A673 (cell line): ENCODE results near the gene ATP6V1F. TPM values are rescaled to one million over a fixed set of nuclear protein-coding genes. Genes with fewer than 3 reads are reported as not detected.

Experiments used
- BruUV-seq: library from RNA; stranded (reverse); fragments of 400-500 nt; replicated peaks from 2 replicates; lab custom pipeline; 2021; lab: Mats Ljungman, UMichigan
- CTCF ChIA-PET: fragments of 300-600 bp; sonication (Branson Sonifier 250); formaldehyde crosslinking; loops from one replicate; lab custom pipeline; 2022; ENCODE audit warnings: antibody characterized with exemption; lab: Charles Lee
- POLR2A ChIA-PET: fragments of 300-600 bp; sonication (Branson Sonifier 250); formaldehyde crosslinking; loops from one replicate; lab custom pipeline; 2022; ENCODE audit warnings: antibody characterized with exemption; ENCODE audit not compliant: low non-redundant PET; lab: Charles Lee
- DNase-seq: peaks from one replicate; pipeline ENCODE4 v3.0.0-alpha.2; 2015; ENCODE audit warnings: low spot score
- H3K27ac ChIP-seq: fragments of 200-600 bp; sonication (generic); 2 replicates; pipeline ENCODE4 v1.5.1; 2016; ENCODE audit warnings: mixed run types, low read depth, mild to moderate bottlenecking, mixed read lengths, antibody characterized with exemption, low read length; ENCODE audit not compliant: poor library complexity, severe bottlenecking
- H3K27me3 ChIP-seq: fragments of 200-600 bp; sonication (generic); replicated peaks from 2 replicates; pipeline ENCODE4 v1.6.1; 2017; ENCODE audit warnings: mixed run types, low read depth, mild to moderate bottlenecking, mixed read lengths, antibody characterized with exemption, low read length; ENCODE audit not compliant: insufficient read depth, poor library complexity
- H3K36me3 ChIP-seq: fragments of 200-600 bp; sonication (generic); 2 replicates; pipeline ENCODE4 v1.6.1; 2016; ENCODE audit warnings: mixed run types, mild to moderate bottlenecking, mixed read lengths, antibody characterized with exemption, low read length; ENCODE audit not compliant: insufficient read depth, poor library complexity, severe bottlenecking
- H3K4me1 ChIP-seq: fragments of 200-600 bp; sonication (generic); 2 replicates; pipeline ENCODE4 v1.6.1; 2017; ENCODE audit warnings: mixed run types, mild to moderate bottlenecking, mixed read lengths, antibody characterized with exemption, low read length; ENCODE audit not compliant: insufficient read depth, poor library complexity, severe bottlenecking
- H3K4me3 ChIP-seq: fragments of 200-600 bp; sonication (generic); 2 replicates; pipeline ENCODE4 v1.5.1; 2016; ENCODE audit warnings: low read depth, mixed run types, mild to moderate bottlenecking, mixed read lengths, low read length; ENCODE audit not compliant: poor library complexity, severe bottlenecking
- H3K9me3 ChIP-seq: fragments of 200-600 bp; sonication (generic); 2 replicates; pipeline ENCODE4 v1.6.1; 2016; ENCODE audit warnings: mixed run types, low read depth, mild to moderate bottlenecking, mixed read lengths, antibody characterized with exemption, low read length; ENCODE audit not compliant: poor library complexity, severe bottlenecking
- CTCF ChIP-seq: fragments of 300-800, 200-600 bp; sonication (generic); conservative IDR thresholded peaks from 2 replicates; pipeline ENCODE4 v1.5.1; 2017; ENCODE audit warnings: low read depth, mild to moderate bottlenecking, antibody characterized with exemption, low read length, moderate library complexity, mixed read lengths
- EZH2 ChIP-seq: fragments of 200-600 bp; sonication (generic); IDR thresholded peaks from 2 replicates; pipeline ENCODE4 v1.6.1; 2017; ENCODE audit warnings: borderline replicate concordance, low read depth, mild to moderate bottlenecking, mixed read lengths, antibody characterized with exemption, low read length; ENCODE audit not compliant: poor library complexity, severe bottlenecking
- intact Hi-C: fragments of 100-400 bp; cut with micrococcal nuclease; formaldehyde crosslinking; loops from one replicate; pipeline ENCODE4 v1.10.0; 2022; ENCODE audit not compliant: unreplicated experiment
- total RNA-seq: library from RNA; stranded (reverse); gene quantifications from 2 replicates; pipeline ENCODE4 v1.2.3, GENCODE V29; 2021

Gene ATP6V1F
- total RNA-seq, 1 experiment from 2014 or later: 148 TPM

GRCh38 chr7:128867842-128868623, 5.4 kb downstream of the ATP6V1F start:
- TF ChIP-seq CTCF (no peak), EZH2 (no peak)
- no TSS peak for BruUV-seq
- POLR2A ChIA-PET: no interaction called here
- no peaks in the 10 kb centered on the region for H3K36me3 ChIP-seq
- H3K9me3 ChIP-seq: no peaks in the 10 kb centered on the region
- intact Hi-C loops: no loop called here
- H3K4me1 ChIP-seq: peaks cover 4% of the 10 kb centered on the region
- H3K4me3 ChIP-seq: peak overlapping the region; percentile 60
- CTCF ChIA-PET: no interaction called here
- no peak for DNase-seq
- H3K27ac ChIP-seq: no peak overlapping the region
- no peaks in the 10 kb centered on the region for H3K27me3 ChIP-seq

DNA sequence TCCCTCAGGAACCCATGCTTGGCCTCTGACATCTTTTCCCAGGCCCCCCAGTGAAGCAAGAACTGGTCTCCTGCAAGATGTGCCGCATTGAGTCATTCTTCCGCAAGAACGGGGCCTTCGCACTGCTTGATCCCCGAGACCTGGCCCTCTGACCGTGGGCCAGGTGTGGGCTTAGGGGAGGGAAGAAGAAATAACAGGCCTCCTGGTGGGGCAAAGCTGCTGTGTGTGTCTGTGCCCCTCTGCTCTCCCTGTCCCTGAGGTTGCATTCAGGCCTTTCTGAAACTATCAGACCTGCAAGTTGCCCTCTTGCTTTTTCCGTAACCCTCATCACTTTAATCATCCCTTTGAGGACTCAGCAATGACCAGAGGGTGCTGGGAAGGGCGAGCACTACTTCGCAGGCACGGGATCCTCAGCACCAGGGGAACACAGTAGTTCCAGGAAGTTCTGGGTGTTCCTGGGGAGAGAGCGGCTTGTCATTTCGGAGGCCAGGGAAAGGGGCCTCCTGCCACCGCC, 6.0 kb downstream of the ATP6V1F start:
- TF ChIP-seq CTCF: no peak
- TF ChIP-seq EZH2: no peak
- no peaks in the 10 kb centered on the region for H3K27me3 ChIP-seq
- BruUV-seq: no TSS peak
- H3K4me1 ChIP-seq: peaks cover 2% of the 10 kb centered on the region
- no peaks in the 10 kb centered on the region for H3K36me3 ChIP-seq
- ChIA-PET CTCF (no interaction called here), POLR2A (no interaction called here)
- H3K4me3 ChIP-seq: peak overlapping the region; percentile 60
- DNase-seq: no peak
- intact Hi-C loops: no loop called here
- H3K27ac ChIP-seq: no peak overlapping the region
- H3K9me3 ChIP-seq: no peaks in the 10 kb centered on the region

DNA sequence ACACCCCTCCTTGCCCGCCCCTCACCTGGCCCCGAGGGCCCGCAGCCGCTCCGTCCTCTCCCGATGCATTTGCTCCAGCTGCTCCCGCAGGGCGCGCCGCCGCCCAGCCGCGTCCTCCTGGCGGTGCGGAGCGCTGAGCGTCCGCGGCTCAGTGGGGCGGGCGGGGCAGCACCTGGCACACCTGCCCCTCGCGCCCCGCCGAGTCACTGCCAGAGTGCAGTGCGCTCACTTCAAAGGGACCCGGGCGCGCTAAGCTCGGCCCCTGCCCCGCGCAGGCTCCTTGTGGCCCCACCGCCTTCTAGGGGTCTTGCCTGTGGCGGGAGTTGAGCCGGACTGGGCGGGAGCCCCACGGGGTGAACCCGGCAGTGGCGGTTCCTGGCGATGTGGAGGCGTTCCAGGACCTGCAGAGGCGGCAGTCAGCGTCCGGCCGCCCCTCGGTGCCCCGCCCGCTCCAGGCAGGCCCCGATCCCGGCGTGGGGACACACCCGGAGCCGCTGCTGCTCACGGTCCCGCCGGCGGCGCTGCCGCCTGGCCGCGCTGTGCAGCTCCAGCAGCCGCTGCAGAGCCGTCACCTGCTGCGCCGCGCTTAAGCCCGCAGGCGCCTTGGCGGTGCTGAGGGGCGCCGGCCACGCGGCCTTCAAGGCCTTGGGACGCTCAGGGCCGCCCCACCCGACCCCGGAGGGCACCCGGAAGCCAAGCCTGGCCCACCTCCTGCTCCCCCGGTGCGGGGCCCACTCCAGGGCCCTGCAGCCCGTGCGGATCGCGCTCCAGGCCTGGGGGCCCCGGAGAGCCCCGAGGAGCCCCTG, 6.7 kb downstream of the ATP6V1F start:
- H3K9me3 ChIP-seq: no peaks in the 10 kb centered on the region
- H3K36me3 ChIP-seq: no peaks in the 10 kb centered on the region
- no peak for TF ChIP-seq EZH2
- TF ChIP-seq CTCF: 0 out of 2 replicates have a peak, but pooled peaks have one; percentile 13
- CTCF ChIA-PET: interaction anchor here (0.6 kb wide), 1 partner anchor 261 kb away, joined by 3 read pairs; no protein-coding TSS in a partner anchor
- H3K4me1 ChIP-seq: no peaks in the 10 kb centered on the region
- DNase-seq: peak; percentile 65
- no peaks in the 10 kb centered on the region for H3K27me3 ChIP-seq
- BruUV-seq: no TSS peak
- POLR2A ChIA-PET: no interaction called here
- peak overlapping the region; percentile 60 for H3K4me3 ChIP-seq
- H3K27ac ChIP-seq: peak overlapping the region; percentile 54
- intact Hi-C loops: no loop called here
